Measurements from ENCODE around the gene PMIS2.

The PMIS2 gene

GRCh38 chr19:35633727-35634440 is 47.9 kb downstream of the PMIS2 start:
- no peak for DNase-seq

GRCh38 chr19:35636651-35637050 is 50.7 kb downstream of the PMIS2 start:
- DNase-seq = no peak

Measured in stimulated activated CD4-positive, alpha-beta T cell treated with anti-CD3 and anti-CD28 coated beads, Interleukin-2, amount 100 ng/mL, for 24 hours (primary cell).